GM23338 (cell line): ENCODE data around the gene TCERG1L. TPM values are rescaled to one million over a fixed set of nuclear protein-coding genes. Genes with fewer than 3 reads are reported as not detected.

Experiments used
- ATAC-seq: fragments of 200-7000 bp; cut with Tn5 transposase; 3 replicates; pipeline ENCODE4 v1.9.1; 2020
- DNase-seq: peaks from one replicate; pipeline ENCODE4 v3.0.0-alpha.2; 2015; ENCODE audit warnings: low spot score
- H2AFZ ChIP-seq: fragments of 200-600 bp; sonication (generic); 2 replicates; pipeline ENCODE4 v1.8.0; 2016; ENCODE audit warnings: antibody characterized with exemption, mild to moderate bottlenecking, moderate library complexity
- H3F3A ChIP-seq: fragments of 200-600 bp; sonication (generic); replicated peaks from 2 replicates; pipeline ENCODE4 v1.8.0; 2017; ENCODE audit warnings: antibody characterized with exemption, mixed run types, low read depth
- H3K27ac ChIP-seq: fragments of 200-600 bp; sonication (generic); 2 replicates; pipeline ENCODE4 v1.6.1; 2016; ENCODE audit warnings: low read depth
- H3K27me3 ChIP-seq: fragments of 200-600 bp; sonication (generic); 2 replicates; pipeline ENCODE4 v1.8.0; 2016; ENCODE audit warnings: mild to moderate bottlenecking, mixed run types, moderate library complexity; ENCODE audit not compliant: insufficient read depth
- H3K36me3 ChIP-seq: fragments of 200-600 bp; sonication (generic); 2 replicates; pipeline ENCODE4 v1.8.0; 2016; ENCODE audit warnings: mild to moderate bottlenecking; ENCODE audit not compliant: insufficient read depth
- H3K4me1 ChIP-seq: fragments of 200-600 bp; sonication (generic); 2 replicates; pipeline ENCODE4 v1.8.0; 2016; ENCODE audit warnings: mild to moderate bottlenecking, moderate library complexity; ENCODE audit not compliant: insufficient read depth
- H3K4me2 ChIP-seq: fragments of 200-600 bp; sonication (generic); 2 replicates; pipeline ENCODE4 v1.7.1; 2017; ENCODE audit warnings: mixed run types
- H3K4me3 ChIP-seq: fragments of 200-600 bp; sonication (generic); 2 replicates; pipeline ENCODE4 v1.6.1; 2016; ENCODE audit warnings: mixed run types
- H3K79me2 ChIP-seq: fragments of 200-600 bp; sonication (generic); replicated peaks from 2 replicates; pipeline ENCODE4 v1.8.0; 2017; ENCODE audit warnings: mild to moderate bottlenecking; ENCODE audit not compliant: insufficient read depth
- H3K9me2 ChIP-seq: fragments of 200-600 bp; sonication (generic); 2 replicates; pipeline ENCODE4 v1.8.0; 2017; ENCODE audit not compliant: insufficient read depth
- H4K20me1 ChIP-seq: fragments of 200-600 bp; sonication (generic); replicated peaks from 2 replicates; pipeline ENCODE4 v1.8.0; 2017; ENCODE audit warnings: mild to moderate bottlenecking; ENCODE audit not compliant: insufficient read depth
- H3K27ac Mint-ChIP-seq: 2 replicates; pipeline ENCODE4 v1.8.0; 2020; ENCODE audit warnings: inconsistent platforms, mild to moderate bottlenecking, moderate library complexity, mixed read lengths
- H3K27me3 Mint-ChIP-seq: 3 replicates; pipeline ENCODE4 v1.8.0; 2022; ENCODE audit warnings: low read depth, mild to moderate bottlenecking, moderate library complexity, mixed read lengths, inconsistent platforms; ENCODE audit not compliant: insufficient read depth, poor library complexity
- H3K36me3 Mint-ChIP-seq: 3 replicates; pipeline ENCODE4 v1.8.0; 2021; ENCODE audit warnings: low read depth, mild to moderate bottlenecking, inconsistent platforms, moderate library complexity, mixed read lengths
- H3K4me1 Mint-ChIP-seq: 3 replicates; pipeline ENCODE4 v1.8.0; 2020; ENCODE audit warnings: mild to moderate bottlenecking, inconsistent platforms, mixed read lengths
- H3K4me3 Mint-ChIP-seq: 3 replicates; pipeline ENCODE4 v1.8.0; 2021; ENCODE audit warnings: moderate library complexity, mild to moderate bottlenecking, inconsistent platforms, mixed read lengths
- H3K9me3 Mint-ChIP-seq: 3 replicates; pipeline ENCODE4 v1.8.0; 2020; ENCODE audit warnings: moderate library complexity, mild to moderate bottlenecking, inconsistent platforms, mixed read lengths
- CREB1 ChIP-seq: fragments of 250-450 bp; sonication (Bioruptor Pico); IDR thresholded peaks from 2 replicates; pipeline ENCODE4 v1.5.0; 2020; ENCODE audit warnings: low read depth, mild to moderate bottlenecking, moderate library complexity
- ETS1 ChIP-seq: IDR thresholded peaks from 2 replicates; pipeline ENCODE4 v1.6.1; 2016; ENCODE audit warnings: antibody characterized with exemption
- EZH2 ChIP-seq: fragments of 200-600 bp; sonication (generic); IDR thresholded peaks from one replicate; pipeline ENCODE4 v1.8.0; 2017; ENCODE audit warnings: antibody characterized with exemption, mild to moderate bottlenecking, low read depth; ENCODE audit not compliant: unreplicated experiment
- EZH2phosphoT487 ChIP-seq: fragments of 200-600 bp; sonication (generic); IDR thresholded peaks from one replicate; pipeline ENCODE4 v1.8.1; 2018; ENCODE audit warnings: antibody characterized with exemption; ENCODE audit not compliant: unreplicated experiment
- JUNB ChIP-seq: IDR thresholded peaks from one replicate; pipeline ENCODE4 v1.6.1; 2016; ENCODE audit warnings: antibody characterized with exemption; ENCODE audit not compliant: unreplicated experiment
- NANOG ChIP-seq: IDR thresholded peaks from 2 replicates; pipeline ENCODE4 v1.6.1; 2016; ENCODE audit warnings: antibody characterized with exemption, borderline replicate concordance
- POLR2AphosphoS5 ChIP-seq: IDR thresholded peaks from 2 replicates; pipeline ENCODE4 v1.6.1; 2016; ENCODE audit warnings: antibody characterized with exemption, low read depth
- REST ChIP-seq: IDR thresholded peaks from one replicate; pipeline ENCODE4 v1.6.1; 2018; ENCODE audit warnings: antibody characterized with exemption; ENCODE audit not compliant: unreplicated experiment
- STAT1 ChIP-seq: IDR thresholded peaks from one replicate; pipeline ENCODE4 v1.6.1; 2016; ENCODE audit warnings: antibody characterized with exemption; ENCODE audit not compliant: unreplicated experiment
- ZNF114 ChIP-seq: fragments of 250-450 bp; sonication (Bioruptor Pico); IDR thresholded peaks from 2 replicates; pipeline ENCODE4 v1.5.0; 2020; ENCODE audit warnings: mild to moderate bottlenecking, moderate library complexity
- ZNF331 ChIP-seq: fragments of 250-450 bp; sonication (Bioruptor Pico); IDR thresholded peaks from 2 replicates; pipeline ENCODE4 v1.5.0; 2020; ENCODE audit warnings: low read depth, mild to moderate bottlenecking, moderate library complexity
- ZNF462 ChIP-seq: fragments of 250-450 bp; sonication (Bioruptor Pico); IDR thresholded peaks from 2 replicates; pipeline ENCODE4 v1.5.0; 2020; ENCODE audit warnings: mild to moderate bottlenecking, moderate library complexity
- polyA plus RNA-seq: library from polyadenylated mRNA; unstranded; fragments of >200 nt; fragmentation: Nextera tagmentation; extraction: Ambion mirVana; gene quantifications from 2 replicates; pipeline ENCODE4 v1.2.1, GENCODE V29; 2016
- total RNA-seq: library from RNA; depleted of rRNA; stranded (reverse); fragments of >200 nt; shearing (Covaris generic); gene quantifications from 2 replicates; pipeline ENCODE4 v1.2.3, GENCODE V29; 2014
- TF ChIP-seq, protein P1 (sequence below), 2 experiments: fragments of 200-600 bp in 1 of 2; sonication (generic) in 1 of 2; conservative IDR thresholded peaks; 2 replicates each; pipeline versions ENCODE4 v1.5.1 to v1.6.1; 2016 to 2017; ENCODE audit warnings: antibody characterized with exemption in 2 of 2, low read depth in 2 of 2, mild to moderate bottlenecking in 2 of 2, moderate library complexity in 1 of 2

TCERG1L gene
- total and polyA plus RNA-seq, 2 experiments from 2014 or later: 3.9 to 5.5 TPM

DNA sequence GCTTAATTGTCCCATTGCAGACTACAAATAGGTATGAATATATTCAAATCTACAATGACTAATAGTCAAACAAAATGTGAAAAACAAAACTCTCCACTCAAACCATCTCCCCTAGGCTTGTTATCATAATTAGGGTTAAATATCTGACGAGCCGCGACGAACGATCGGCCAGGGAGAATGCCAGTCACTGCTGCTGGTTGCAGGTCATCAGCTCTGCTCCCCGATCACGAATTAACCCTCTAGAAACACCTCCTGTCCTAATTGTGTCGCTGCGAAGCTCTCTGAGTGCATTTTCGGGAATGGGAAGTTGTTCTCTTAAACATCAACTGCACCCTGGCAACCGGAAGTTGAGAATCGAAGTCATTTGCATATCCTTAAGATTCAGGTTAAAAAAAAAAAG is 167.3 kb downstream of the TCERG1L start:
- H3K27ac Mint-ChIP-seq: no peak overlapping the region
- Histone ChIP-seq H3K27me3 (no peaks in the 10 kb centered on the region), H3K79me2 (no peaks in the 10 kb centered on the region), H3K4me1 (no peaks in the 10 kb centered on the region), H3K4me2 (no peak overlapping the region), H3K4me3 (no peak overlapping the region), H4K20me1 (no peaks in the 10 kb centered on the region), H3K36me3 (no peaks in the 10 kb centered on the region; the same call in 1 of the 2 replicates), H3K9me2 (no peaks in the 10 kb centered on the region), H3F3A (no peaks in the 10 kb centered on the region), H3K27ac (no peak overlapping the region), H2AFZ (no peak overlapping the region)
- peaks cover 8% of the 10 kb centered on the region for H3K27me3 Mint-ChIP-seq
- DNase-seq: no peak
- no peak overlapping the region for H3K4me3 Mint-ChIP-seq
- TF ChIP-seq CREB1 (CRISPR knock-in tag) (no peak), ZNF114 (no peak), EZH2phosphoT487 (no peak), ZNF331 (CRISPR knock-in tag) (no peak), REST (no peak), ZNF462 (CRISPR knock-in tag) (no peak), NANOG (no peak), EZH2 (no peak), JUNB (no peak), ETS1 (no peak), POLR2AphosphoS5 (no peak), STAT1 (no peak)
- TF ChIP-seq, protein P1, sequence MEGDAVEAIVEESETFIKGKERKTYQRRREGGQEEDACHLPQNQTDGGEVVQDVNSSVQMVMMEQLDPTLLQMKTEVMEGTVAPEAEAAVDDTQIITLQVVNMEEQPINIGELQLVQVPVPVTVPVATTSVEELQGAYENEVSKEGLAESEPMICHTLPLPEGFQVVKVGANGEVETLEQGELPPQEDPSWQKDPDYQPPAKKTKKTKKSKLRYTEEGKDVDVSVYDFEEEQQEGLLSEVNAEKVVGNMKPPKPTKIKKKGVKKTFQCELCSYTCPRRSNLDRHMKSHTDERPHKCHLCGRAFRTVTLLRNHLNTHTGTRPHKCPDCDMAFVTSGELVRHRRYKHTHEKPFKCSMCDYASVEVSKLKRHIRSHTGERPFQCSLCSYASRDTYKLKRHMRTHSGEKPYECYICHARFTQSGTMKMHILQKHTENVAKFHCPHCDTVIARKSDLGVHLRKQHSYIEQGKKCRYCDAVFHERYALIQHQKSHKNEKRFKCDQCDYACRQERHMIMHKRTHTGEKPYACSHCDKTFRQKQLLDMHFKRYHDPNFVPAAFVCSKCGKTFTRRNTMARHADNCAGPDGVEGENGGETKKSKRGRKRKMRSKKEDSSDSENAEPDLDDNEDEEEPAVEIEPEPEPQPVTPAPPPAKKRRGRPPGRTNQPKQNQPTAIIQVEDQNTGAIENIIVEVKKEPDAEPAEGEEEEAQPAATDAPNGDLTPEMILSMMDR (conservative IDR thresholded peaks at IDR 0.05; ENCODE audit: low read depth in 2 of 2): no peak
- H3K4me1 Mint-ChIP-seq: peaks cover 8% of the 10 kb centered on the region
- peaks cover 34% of the 10 kb centered on the region for H3K36me3 Mint-ChIP-seq
- no peak for ATAC-seq
- H3K9me3 Mint-ChIP-seq: peaks cover 86% of the 10 kb centered on the region
